H7 (cell line): ENCODE data around the gene PTPRG. TPM values are rescaled to one million over a fixed set of nuclear protein-coding genes. Genes with fewer than 3 reads are reported as not detected.
"Not testable (repeated sequence)": the region's sequence is repeated elsewhere in the genome, so short reads cannot be mapped to it uniquely, and the experiment has no call there.

Source experiments
- DNase-seq: peaks from one replicate; pipeline ENCODE4 v3.0.0; 2012
- H3K27me3 ChIP-seq: 2 replicates; pipeline ENCODE4 v1.6.0; 2011; ENCODE audit warnings: mild to moderate bottlenecking, low read length; ENCODE audit not compliant: control insufficient read depth, insufficient read depth
- H3K36me3 ChIP-seq: replicated peaks from 2 replicates; pipeline ENCODE4 v1.5.1; 2011; ENCODE audit warnings: low read length; ENCODE audit not compliant: control insufficient read depth, insufficient read depth
- H3K4me3 ChIP-seq: 2 replicates; pipeline ENCODE4 v1.5.1; 2011; ENCODE audit warnings: low read depth, mild to moderate bottlenecking, control low read depth, low read length, moderate library complexity; ENCODE audit not compliant: insufficient read depth
- total RNA-seq: library from RNA; depleted of rRNA; stranded (reverse); fragments of >200 nt; shearing (Covaris generic); gene quantifications from 2 replicates; pipeline ENCODE4 v1.2.3, GENCODE V29; 2014

PTPRG gene
- total RNA-seq, 1 experiment from 2014 or later, result 54.4 TPM

DNA sequence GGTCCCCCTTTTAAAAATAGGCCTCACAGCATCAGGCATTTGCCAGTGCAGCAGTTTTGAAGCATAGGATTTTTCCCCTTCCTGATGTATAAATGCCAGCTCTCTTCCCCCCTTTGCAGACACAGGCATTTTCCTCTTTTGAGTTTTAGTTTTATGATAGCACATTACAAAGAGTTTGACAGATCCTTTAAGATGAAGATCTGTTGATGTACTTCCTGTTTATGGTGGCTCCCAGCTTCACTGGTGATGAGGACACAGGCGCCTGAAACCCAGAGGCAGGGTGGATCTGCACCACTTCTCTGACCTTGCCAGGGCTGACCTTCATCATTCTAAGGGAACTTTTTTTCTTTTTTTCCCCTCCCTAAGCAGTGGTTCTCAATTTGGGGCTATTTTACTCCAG, 243.4 kb downstream of the PTPRG start:
- no peak for DNase-seq

DNA sequence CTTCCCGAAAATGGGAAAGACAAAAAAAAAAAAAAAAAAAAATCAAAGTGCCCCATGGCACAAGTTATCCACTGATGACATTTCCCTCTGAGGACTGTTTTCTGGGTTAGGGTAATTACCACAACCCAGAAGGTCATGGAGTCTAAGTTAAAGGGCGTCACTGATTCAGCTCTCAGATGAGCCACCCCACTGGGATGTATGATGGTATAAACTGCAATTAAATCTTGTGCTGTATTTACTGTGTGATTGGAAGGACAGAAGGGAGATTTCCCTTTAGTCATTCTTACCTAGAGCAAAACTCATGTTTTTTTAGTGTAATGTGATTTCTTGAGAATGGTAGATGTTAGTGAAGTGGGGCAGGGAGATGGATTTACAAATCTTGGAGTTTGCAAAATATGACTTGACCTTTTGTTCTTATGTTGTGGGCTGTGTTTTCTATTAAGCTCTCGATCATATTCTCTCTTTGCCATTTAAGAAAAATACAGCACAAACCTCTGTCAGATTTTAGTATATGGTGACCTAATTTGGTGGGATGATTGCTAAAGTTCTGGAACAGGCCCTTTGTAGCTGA, 244.2 kb downstream of the PTPRG start:
- Histone ChIP-seq H3K36me3 (no peaks in the 10 kb centered on the region), H3K27me3 (no peaks in the 10 kb centered on the region), H3K4me3 (no peak overlapping the region)
- DNase-seq, result no peak

More for the DNA sequence above, 243.4 kb downstream of the PTPRG start:
- Histone ChIP-seq H3K27me3 (no peaks in the 10 kb centered on the region), H3K4me3 (no peak overlapping the region), H3K36me3 (no peaks in the 10 kb centered on the region)

DNA sequence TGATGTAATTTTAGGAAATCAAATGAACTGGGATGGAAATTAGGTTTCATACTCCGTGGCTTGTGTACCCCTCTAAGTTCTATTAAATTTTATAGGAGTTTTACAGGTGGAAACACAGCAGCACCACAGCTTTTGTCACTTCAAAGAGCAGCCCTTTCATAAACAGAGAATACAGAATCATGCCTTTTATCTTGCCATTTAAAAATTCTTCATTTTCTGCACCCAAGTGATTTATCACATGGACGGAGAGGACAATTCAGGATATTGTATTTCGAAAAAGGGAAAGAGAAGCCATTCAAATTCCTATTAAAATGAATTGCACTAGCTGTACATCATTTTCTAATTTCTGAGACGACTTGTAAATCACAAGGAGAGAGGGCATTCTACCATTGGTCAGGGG, 245.4 kb downstream of the PTPRG start:
- DNase-seq, result no peak
- no peaks in the 10 kb centered on the region; the same call in 1 of the 2 replicates for H3K36me3 ChIP-seq
- H3K27me3 ChIP-seq, result no peaks in the 10 kb centered on the region
- no peak overlapping the region for H3K4me3 ChIP-seq

DNA sequence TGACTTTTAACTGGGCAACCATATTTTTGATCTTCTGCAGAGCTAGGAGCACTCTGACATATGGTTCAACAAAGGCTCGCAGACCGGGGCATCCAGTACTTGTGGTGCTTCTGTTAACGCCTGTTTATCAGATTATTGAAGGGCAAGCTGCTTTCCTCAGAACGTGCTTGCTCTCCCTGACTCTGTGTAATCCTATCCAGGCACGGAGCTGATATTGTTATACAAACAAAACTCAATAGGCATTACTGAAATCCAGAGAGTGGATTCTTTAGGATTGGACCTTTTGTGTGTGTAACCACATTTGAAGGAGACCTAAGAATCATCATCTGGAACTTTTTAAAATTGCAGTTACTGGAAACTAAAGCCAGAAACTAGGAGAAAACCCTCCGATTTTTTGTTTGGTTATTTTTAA, 246.5 kb downstream of the PTPRG start:
- Histone ChIP-seq H3K36me3 (no peaks in the 10 kb centered on the region; the same call in 1 of the 2 replicates), H3K27me3 (no peaks in the 10 kb centered on the region), H3K4me3 (no peak overlapping the region)
- no peak for DNase-seq

DNA sequence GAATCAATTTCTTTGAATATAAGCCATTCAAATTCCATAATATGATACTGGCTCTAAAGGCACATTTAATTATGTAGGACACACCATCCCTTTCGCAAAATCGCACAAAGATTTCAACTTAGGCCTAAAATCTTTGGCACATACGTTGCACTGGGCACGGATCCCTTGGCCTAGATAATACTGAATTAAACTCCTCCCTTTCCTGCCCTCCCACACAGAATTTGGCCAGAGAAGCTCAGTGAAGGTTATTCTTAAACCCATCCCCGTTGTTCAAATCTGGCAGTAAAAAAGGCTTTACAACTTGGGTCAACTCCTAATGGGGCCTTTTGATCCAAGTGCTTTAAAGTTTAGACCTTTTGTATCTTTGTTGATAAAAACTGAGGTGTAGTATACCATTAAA, 247.2 kb downstream of the PTPRG start:
- no peak overlapping the region for H3K4me3 ChIP-seq
- H3K27me3 ChIP-seq, result no peaks in the 10 kb centered on the region
- DNase-seq, result no peak
- no peaks in the 10 kb centered on the region; the same call in 1 of the 2 replicates for H3K36me3 ChIP-seq

DNA sequence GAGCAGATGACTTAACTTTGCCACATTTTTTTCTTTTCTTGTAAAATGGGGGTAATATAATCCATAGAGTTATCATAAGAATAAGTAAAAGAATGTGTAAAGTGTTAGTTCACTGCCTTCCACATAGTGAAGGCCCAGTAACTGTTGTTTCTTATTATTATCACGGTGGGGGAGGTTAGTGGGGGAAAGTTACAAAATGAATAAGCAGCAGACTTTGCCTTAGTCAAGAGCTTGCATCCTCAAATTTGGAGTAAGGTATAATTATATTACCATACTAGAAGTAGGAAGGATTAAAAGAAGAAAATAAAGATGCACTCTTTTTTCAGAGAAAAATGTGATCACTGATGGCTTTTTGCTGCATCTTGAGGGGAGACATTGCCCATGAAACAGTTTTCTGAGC, 247.6 kb downstream of the PTPRG start:
- Histone ChIP-seq H3K36me3 (no peaks in the 10 kb centered on the region; the same call in 1 of the 2 replicates), H3K4me3 (no peak overlapping the region), H3K27me3 (no peaks in the 10 kb centered on the region)
- no peak for DNase-seq

DNA sequence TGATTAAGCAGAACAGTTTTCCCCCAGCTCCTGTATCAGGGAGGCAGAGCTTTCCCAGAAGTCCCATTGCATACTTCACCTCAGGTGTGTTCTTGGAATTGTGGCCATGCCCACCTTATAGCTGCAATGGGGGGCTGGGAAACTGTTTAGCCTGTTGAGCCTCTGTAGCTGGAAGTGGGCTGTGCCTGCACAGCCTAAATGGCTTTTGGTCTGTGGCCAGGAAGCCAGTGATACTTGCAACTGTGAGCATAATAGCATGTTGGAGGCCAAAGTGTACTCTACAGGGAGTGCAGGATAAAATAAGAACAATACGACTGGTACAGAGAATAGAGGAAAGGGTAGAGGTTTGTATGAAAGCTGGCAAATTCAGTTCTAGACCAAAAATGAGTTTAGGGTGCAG, 248.5 kb downstream of the PTPRG start:
- Histone ChIP-seq H3K36me3 (no peaks in the 10 kb centered on the region; the same call in 1 of the 2 replicates), H3K27me3 (no peaks in the 10 kb centered on the region), H3K4me3 (no peak overlapping the region)
- DNase-seq, result no peak

DNA sequence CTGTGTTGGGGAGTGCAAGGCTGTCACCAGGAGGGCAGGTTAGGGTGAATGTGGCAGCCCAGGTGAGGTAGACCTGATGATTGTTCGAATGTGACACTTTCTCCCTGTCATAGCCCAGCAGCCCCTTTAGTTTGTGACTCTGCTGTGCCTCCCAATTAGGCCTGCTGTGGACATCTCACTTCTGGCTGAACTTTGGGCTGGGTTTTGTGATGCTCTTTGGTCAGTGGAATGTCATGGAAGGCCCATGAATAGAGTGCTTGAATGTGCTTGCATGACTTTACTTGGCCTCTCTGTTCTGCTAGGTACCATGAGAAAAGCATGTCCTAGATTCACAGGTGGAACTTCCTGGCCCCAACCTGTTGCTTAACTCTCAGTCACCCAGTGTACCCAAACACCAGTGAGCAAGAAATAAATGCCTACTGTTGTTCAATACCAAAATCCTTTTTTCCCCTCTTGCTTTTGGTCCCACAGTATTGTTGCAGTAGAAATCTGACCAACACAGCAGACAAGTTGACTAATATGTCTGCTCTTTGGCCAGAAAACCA, 249.7 kb downstream of the PTPRG start:
- Histone ChIP-seq H3K27me3 (no peaks in the 10 kb centered on the region), H3K36me3 (no peaks in the 10 kb centered on the region; the same call in 1 of the 2 replicates), H3K4me3 (no peak overlapping the region)
- DNase-seq, result no peak

DNA sequence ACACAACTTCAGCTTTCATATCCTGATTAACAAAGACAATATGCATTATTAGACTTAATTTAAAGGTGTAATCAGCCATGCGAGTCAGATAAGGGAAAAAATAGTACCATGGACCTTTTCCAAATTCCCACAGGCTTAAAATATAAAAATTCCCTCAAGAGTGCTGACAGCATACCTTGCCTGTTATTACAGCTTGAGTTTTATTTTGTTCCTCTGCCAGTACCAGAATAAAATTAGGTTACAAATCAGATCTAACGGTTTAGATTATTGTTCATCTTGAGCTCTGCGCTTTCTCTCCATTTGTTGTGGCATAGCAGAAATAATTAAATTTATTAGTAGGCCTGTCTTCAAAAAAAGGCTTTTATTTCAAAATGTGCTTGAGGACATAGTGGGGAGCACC, 250.3 kb downstream of the PTPRG start:
- DNase-seq, result no peak
- Histone ChIP-seq H3K4me3 (no peak overlapping the region), H3K36me3 (no peaks in the 10 kb centered on the region; the same call in 1 of the 2 replicates), H3K27me3 (no peaks in the 10 kb centered on the region)

DNA sequence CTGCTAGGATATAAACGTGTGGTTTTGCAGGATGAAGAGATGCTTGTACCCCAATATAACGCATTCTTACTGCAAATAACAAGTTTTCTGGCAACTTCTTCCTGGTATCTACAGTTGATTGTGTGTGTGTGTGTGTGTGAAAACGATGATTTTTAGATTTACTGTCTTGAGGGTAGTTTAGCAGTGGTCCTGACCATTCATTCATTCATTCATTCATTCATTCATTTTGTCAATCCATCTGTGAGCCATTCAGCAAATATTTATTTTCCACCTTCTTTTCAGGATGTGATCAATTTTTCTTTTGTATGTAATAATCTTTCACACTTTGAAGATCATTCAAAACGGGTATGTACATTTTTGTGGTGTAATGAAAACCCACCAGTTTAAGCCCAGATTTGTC, 250.7 kb downstream of the PTPRG start:
- Histone ChIP-seq H3K27me3 (no peaks in the 10 kb centered on the region), H3K36me3 (no peaks in the 10 kb centered on the region; the same call in 1 of the 2 replicates), H3K4me3 (no peak overlapping the region)
- DNase-seq, result no peak

DNA sequence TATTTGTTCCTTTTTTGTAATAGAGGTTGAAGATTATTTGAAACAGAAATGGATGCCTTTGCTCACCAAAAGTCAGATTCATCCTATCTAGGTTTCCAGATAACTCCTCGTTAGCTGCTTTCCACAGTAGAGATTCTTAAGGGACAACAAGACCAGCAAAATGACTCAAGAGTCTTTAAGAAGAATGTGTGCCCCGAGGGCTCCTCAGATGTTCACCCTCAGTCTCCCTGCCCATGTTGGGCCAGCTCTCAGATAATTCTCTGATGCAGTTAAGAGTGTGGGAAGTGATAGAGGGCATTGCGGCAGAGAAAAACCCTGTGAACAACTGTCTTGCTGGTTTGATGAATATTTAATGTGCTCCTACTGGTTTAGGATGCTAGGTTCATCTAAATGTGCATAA, 251.1 kb downstream of the PTPRG start:
- Histone ChIP-seq H3K4me3 (no peak overlapping the region), H3K36me3 (no peaks in the 10 kb centered on the region; the same call in 1 of the 2 replicates), H3K27me3 (no peaks in the 10 kb centered on the region)
- DNase-seq, result no peak

DNA sequence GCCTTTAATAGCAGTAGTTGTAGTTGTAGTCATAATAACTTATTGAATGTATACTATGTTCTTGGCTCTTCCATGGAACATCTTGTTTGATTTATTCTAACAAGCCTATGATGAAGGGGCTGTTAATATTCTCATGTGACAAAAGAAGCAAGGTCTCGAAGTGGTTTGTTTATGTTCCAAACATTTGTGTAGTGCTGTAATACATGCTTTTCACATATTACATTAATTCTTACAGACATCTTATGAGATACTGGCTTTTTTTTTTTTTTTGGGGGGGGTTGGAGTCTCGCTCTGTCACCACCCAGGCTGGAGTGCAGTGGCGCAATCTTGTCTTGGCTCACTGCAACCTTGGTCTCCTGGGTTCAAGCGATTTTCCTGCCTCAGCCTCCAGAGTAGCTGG, 252.3 kb downstream of the PTPRG start:
- Histone ChIP-seq H3K4me3 (no peak overlapping the region), H3K36me3 (no peaks in the 10 kb centered on the region; the same call in 1 of the 2 replicates), H3K27me3 (no peaks in the 10 kb centered on the region)
- DNase-seq, result no peak

DNA sequence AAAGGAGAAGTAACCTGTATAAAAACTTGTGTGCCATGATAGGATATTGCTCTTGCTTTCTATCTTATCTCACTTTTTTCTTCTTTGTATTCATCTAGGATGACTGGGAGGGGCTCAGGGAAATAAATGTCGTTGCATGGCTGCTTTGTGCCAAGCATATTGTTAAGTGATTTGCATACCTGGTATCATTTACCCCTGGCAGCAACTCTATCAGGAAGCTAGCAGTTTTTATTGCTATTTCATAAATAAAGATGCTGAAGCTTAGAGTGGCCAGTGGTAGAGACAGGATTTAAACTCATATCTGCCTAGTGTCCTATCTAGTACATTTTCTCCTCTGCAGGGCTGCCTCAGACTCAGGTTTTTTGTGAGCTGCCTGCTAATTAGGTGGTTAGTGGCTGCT, 253.3 kb downstream of the PTPRG start:
- Histone ChIP-seq H3K27me3 (no peaks in the 10 kb centered on the region), H3K36me3 (no peaks in the 10 kb centered on the region; the same call in 1 of the 2 replicates), H3K4me3 (no peak overlapping the region)
- DNase-seq, result no peak

DNA sequence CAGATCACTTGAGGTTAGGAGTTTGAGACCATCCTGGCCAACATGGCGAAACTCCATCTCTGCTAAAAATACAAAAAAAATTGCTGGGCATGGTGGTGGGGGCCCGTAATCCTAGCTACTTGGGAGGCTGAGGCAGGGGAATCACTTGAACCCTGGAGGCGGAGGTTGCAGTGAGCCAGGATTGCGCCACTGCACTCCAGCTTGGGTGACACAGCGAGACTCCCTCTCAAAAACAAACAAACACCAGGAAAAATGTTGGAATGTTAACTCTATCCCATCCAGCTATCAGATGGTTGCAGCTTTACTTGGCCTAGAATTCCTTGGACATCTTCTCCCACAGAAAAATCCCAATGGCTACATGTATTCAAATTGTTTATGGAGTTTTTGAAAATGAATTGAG, 254.9 kb downstream of the PTPRG start:
- H3K27me3 ChIP-seq, DNase-seq, H3K36me3 ChIP-seq, H3K4me3 ChIP-seq: not testable (repeated sequence)

DNA sequence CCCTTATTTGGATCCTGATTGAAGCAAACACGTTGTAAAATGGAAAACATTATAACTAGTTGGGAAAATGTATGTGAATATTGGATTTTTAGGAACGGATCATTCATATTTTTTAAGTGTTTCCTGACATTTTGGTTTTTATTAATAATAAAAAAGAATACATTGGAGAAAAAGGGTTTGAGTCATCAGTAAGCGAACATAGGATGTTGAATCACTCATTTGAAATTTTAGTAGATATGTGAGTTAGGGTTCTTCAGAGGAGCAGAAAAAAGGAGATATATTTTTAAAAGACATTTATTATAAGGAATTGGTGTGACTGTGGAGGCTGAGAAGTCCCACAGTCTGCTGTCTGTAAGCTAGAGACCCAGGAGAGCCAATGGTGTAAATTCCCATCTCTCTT, 258.5 kb downstream of the PTPRG start:
- no peak for DNase-seq
- Histone ChIP-seq H3K27me3 (no peaks in the 10 kb centered on the region), H3K36me3 (no peaks in the 10 kb centered on the region; the same call in 1 of the 2 replicates), H3K4me3 (no peak overlapping the region)
